Activated CD4-positive, alpha-beta memory T cell treated with anti-CD3 and anti-CD28 coated beads for 36 hours (primary cell): ENCODE data around the gene IGFBP6. TPM values are rescaled to one million over a fixed set of nuclear protein-coding genes. Genes with fewer than 3 reads are reported as not detected.

ENCODE experiments used
- CTCF ChIA-PET: fragments of 350-600 bp; sonication (Branson Sonifier 250); formaldehyde crosslinking; loops from one replicate; lab custom pipeline; 2021; ENCODE audit warnings: antibody characterized with exemption, inconsistent platforms; lab: Charles Lee
- POLR2A ChIA-PET: fragments of 350-600 bp; sonication (Branson Sonifier 250); formaldehyde crosslinking; loops from one replicate; lab custom pipeline; 2021; ENCODE audit warnings: antibody characterized with exemption; lab: Charles Lee
- DNase-seq: peaks from one replicate; pipeline ENCODE4 v3.0.0-alpha.2; 2020
- H3K27ac Mint-ChIP-seq: one replicate; pipeline ENCODE4 v1.8.0; 2021; ENCODE audit warnings: mixed read lengths
- H3K27me3 Mint-ChIP-seq: one replicate; pipeline ENCODE4 v1.8.0; 2021; ENCODE audit warnings: mixed read lengths
- H3K36me3 Mint-ChIP-seq: one replicate; pipeline ENCODE4 v1.8.0; 2021; ENCODE audit warnings: mixed read lengths
- H3K4me1 Mint-ChIP-seq: one replicate; pipeline ENCODE4 v1.8.0; 2021; ENCODE audit warnings: low read depth, mixed read lengths
- H3K4me3 Mint-ChIP-seq: one replicate; pipeline ENCODE4 v1.8.0; 2021; ENCODE audit warnings: mild to moderate bottlenecking, mixed read lengths
- H3K9me3 Mint-ChIP-seq: one replicate; pipeline ENCODE4 v1.8.0; 2021; ENCODE audit warnings: mixed read lengths
- intact Hi-C: fragments of 100-400 bp; cut with micrococcal nuclease; formaldehyde crosslinking; loops from one replicate; pipeline ENCODE4 v1.15.1; 2023
- total RNA-seq, 2 experiments: library from RNA; stranded (reverse); gene quantifications; one replicate each; pipeline ENCODE4 v1.2.3, GENCODE V29; 2021

The IGFBP6 gene
- total RNA-seq, 2 experiments from 2014 or later = 4.1 to 4.9 TPM

- H3K4me3 Mint-ChIP-seq = peak overlapping the region; percentile 95
- H3K9me3 Mint-ChIP-seq = no peaks in the 10 kb centered on the region
- no peaks in the 10 kb centered on the region for H3K27me3 Mint-ChIP-seq
- peaks cover 16% of the 10 kb centered on the region for H3K4me1 Mint-ChIP-seq
- no peaks in the 10 kb centered on the region for H3K36me3 Mint-ChIP-seq
- ChIA-PET CTCF (interaction anchor here (0.5 to 4.3 kb wide), 20 partner anchors 9 to 292 kb away, joined by 3 to 39 read pairs (median 4); partner anchors contain the start of genes SOAT2 and SPRYD3), POLR2A (interaction anchor here (1.3 to 2.0 kb wide), 4 partner anchors 10 to 50 kb away, joined by 4 to 5 read pairs (median 4); partner anchors contain the start of genes SOAT2 and SPRYD3)
- intact Hi-C loops = no loop called here
- H3K27ac Mint-ChIP-seq = peak overlapping the region; percentile 85
- peak; percentile 68 for DNase-seq
These were observed 44.0 kb upstream of the IGFBP6 start for GRCh38 chr12:53053218-53054111.

- intact Hi-C loops = no loop called here
- ChIA-PET CTCF (interaction anchor here (0.5 to 4.3 kb wide), 21 partner anchors 7 to 470 kb away, joined by 3 to 39 read pairs (median 4); partner anchors contain the start of genes SOAT2 and SPRYD3), POLR2A (interaction anchor here (1.3 to 2.0 kb wide), 5 partner anchors 9 to 49 kb away, joined by 3 to 5 read pairs (median 4); partner anchors contain the start of genes SOAT2 and SPRYD3)
- no peaks in the 10 kb centered on the region for H3K9me3 Mint-ChIP-seq
- H3K27me3 Mint-ChIP-seq = no peaks in the 10 kb centered on the region
- no peaks in the 10 kb centered on the region for H3K36me3 Mint-ChIP-seq
- DNase-seq = peak; percentile 95
- peaks cover 8% of the 10 kb centered on the region for H3K4me1 Mint-ChIP-seq
- H3K4me3 Mint-ChIP-seq = peak overlapping the region; percentile 95
- peak overlapping the region; percentile 85 for H3K27ac Mint-ChIP-seq
These were observed 43.2 kb upstream of the IGFBP6 start for GRCh38 chr12:53054112-53054878.

DNA sequence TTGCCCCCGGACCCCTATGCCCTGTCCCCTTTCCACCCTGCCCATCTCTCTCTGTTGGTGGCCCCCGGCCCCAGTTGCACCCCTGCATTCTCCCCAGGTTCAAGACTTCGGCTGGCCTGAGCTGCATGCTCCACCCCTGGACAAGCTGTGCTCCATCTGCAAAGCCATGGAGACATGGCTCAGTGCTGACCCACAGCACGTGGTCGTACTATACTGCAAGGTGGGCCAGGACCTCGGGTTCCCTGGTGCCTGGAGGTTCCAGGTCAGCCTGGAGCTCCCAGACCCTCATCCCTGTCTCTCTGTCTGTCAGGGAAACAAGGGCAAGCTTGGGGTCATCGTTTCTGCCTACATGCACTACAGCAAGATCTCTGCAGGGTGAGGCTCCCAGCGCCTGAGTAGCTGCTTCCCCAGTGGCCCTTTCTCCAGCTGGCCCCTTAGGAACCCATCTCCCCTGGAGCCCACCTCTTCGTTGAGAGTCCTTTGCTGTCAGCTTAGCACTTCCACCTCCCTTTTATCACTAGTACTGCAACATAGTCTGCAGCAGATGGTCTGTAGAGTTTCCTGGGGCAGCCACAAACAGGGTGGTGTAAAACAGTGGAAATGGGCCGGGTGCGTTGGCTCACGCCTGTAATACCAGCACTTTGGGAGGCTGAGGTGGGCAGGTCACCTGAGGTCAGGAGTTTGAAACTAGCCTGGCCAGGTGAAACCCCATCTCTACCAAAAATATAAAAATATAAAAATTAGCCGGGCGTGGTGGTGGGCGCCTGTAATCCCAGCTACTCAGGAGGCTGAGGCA is 41.8 kb upstream of the IGFBP6 start:
- no peak overlapping the region for H3K4me3 Mint-ChIP-seq
- intact Hi-C loops = no loop called here
- DNase-seq = no peak
- ChIA-PET POLR2A (interaction anchor here (1.5 kb wide), 1 partner anchor 8 kb away, joined by 3 read pairs; no protein-coding TSS in a partner anchor), CTCF (interaction anchor here (1.3 to 4.3 kb wide), 4 partner anchors 9 to 44 kb away, joined by 3 to 39 read pairs (median 16); no protein-coding TSS in a partner anchor)
- no peaks in the 10 kb centered on the region for H3K9me3 Mint-ChIP-seq
- H3K27me3 Mint-ChIP-seq = no peaks in the 10 kb centered on the region
- H3K27ac Mint-ChIP-seq = no peak overlapping the region
- H3K4me1 Mint-ChIP-seq = peaks cover 5% of the 10 kb centered on the region
- H3K36me3 Mint-ChIP-seq = no peaks in the 10 kb centered on the region

DNA sequence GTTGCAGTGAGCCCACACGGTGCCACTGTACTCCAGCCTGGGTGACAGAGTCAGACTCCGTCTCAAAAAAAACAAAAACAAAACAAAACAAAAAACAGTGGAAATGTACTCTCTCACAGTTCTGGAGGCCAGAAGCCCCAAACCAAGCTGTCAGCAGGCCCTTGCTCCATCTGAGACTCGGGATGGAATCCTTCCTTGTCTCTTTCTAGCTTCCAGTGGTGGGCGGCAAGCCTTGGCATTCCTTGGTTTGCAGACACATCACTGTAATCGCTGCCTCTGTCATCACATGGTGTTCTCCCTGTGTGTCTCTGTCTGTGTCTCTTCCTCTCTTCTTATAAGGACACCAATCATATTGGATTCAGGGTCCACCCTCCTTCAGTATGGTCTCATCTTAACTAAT is 41.2 kb upstream of the IGFBP6 start:
- POLR2A ChIA-PET = no interaction called here
- no peak for DNase-seq
- no peaks in the 10 kb centered on the region for H3K9me3 Mint-ChIP-seq
- no peaks in the 10 kb centered on the region for H3K27me3 Mint-ChIP-seq
- intact Hi-C loops = no loop called here
- H3K27ac Mint-ChIP-seq = no peak overlapping the region
- H3K4me1 Mint-ChIP-seq = peaks cover 5% of the 10 kb centered on the region
- H3K4me3 Mint-ChIP-seq = no peak overlapping the region
- CTCF ChIA-PET = interaction anchor here (1.3 to 4.3 kb wide), 3 partner anchors 9 to 18 kb away, joined by 3 to 39 read pairs (median 9); no protein-coding TSS in a partner anchor
- no peaks in the 10 kb centered on the region for H3K36me3 Mint-ChIP-seq

GRCh38 chr12:53056901-53057300 is 40.6 kb upstream of the IGFBP6 start:
- Mint-ChIP-seq H3K36me3 (no peaks in the 10 kb centered on the region), H3K27me3 (no peaks in the 10 kb centered on the region), H3K4me3 (no peak overlapping the region), H3K9me3 (no peaks in the 10 kb centered on the region), H3K4me1 (peaks cover 5% of the 10 kb centered on the region), H3K27ac (no peak overlapping the region)
- intact Hi-C loops = no loop called here
- DNase-seq = no peak
- ChIA-PET POLR2A (interaction anchor here (1.2 kb wide), 1 partner anchor 46 kb away, joined by 3 read pairs; the partner anchor contains the start of gene SOAT2), CTCF (interaction anchor here (1.7 to 2.2 kb wide), 2 partner anchors 9 to 10 kb away, joined by 9 to 13 read pairs; no protein-coding TSS in a partner anchor)

GRCh38 chr12:53057816-53058500 is 39.5 kb upstream of the IGFBP6 start:
- DNase-seq = no peak
- Mint-ChIP-seq H3K36me3 (no peaks in the 10 kb centered on the region), H3K27me3 (no peaks in the 10 kb centered on the region), H3K27ac (no peak overlapping the region), H3K4me3 (no peak overlapping the region), H3K9me3 (no peaks in the 10 kb centered on the region), H3K4me1 (peaks cover 5% of the 10 kb centered on the region)
- CTCF ChIA-PET = interaction anchor here (0.8 to 1.7 kb wide), 4 partner anchors 8 to 41 kb away, joined by 3 to 13 read pairs (median 5); partner anchors contain the start of gene IGFBP6
- intact Hi-C loops = no loop called here
- POLR2A ChIA-PET = interaction anchor here (1.2 kb wide), 1 partner anchor 45 kb away, joined by 3 read pairs; the partner anchor contains the start of gene SOAT2

GRCh38 chr12:53058674-53059433 is 38.6 kb upstream of the IGFBP6 start:
- H3K4me3 Mint-ChIP-seq = no peak overlapping the region
- ChIA-PET POLR2A (no interaction called here), CTCF (interaction anchor here (1.1 to 1.6 kb wide), 2 partner anchors 12 to 18 kb away, joined by 3 to 7 read pairs; no protein-coding TSS in a partner anchor)
- no peaks in the 10 kb centered on the region for H3K27me3 Mint-ChIP-seq
- no peak for DNase-seq
- H3K36me3 Mint-ChIP-seq = no peaks in the 10 kb centered on the region
- no peaks in the 10 kb centered on the region for H3K4me1 Mint-ChIP-seq
- H3K9me3 Mint-ChIP-seq = no peaks in the 10 kb centered on the region
- intact Hi-C loops = no loop called here
- no peak overlapping the region for H3K27ac Mint-ChIP-seq

GRCh38 chr12:53059434-53060063 is 37.9 kb upstream of the IGFBP6 start:
- ChIA-PET CTCF (interaction anchor here (0.8 to 1.1 kb wide), 2 partner anchors 12 to 18 kb away, joined by 3 read pairs; no protein-coding TSS in a partner anchor), POLR2A (interaction anchor here (1.1 kb wide), 1 partner anchor 8 kb away, joined by 3 read pairs; no protein-coding TSS in a partner anchor)
- Mint-ChIP-seq H3K4me3 (no peak overlapping the region), H3K4me1 (no peaks in the 10 kb centered on the region), H3K27ac (no peak overlapping the region), H3K36me3 (no peaks in the 10 kb centered on the region), H3K27me3 (no peaks in the 10 kb centered on the region), H3K9me3 (no peaks in the 10 kb centered on the region)
- intact Hi-C loops = no loop called here
- no peak for DNase-seq

- Mint-ChIP-seq H3K4me1 (no peaks in the 10 kb centered on the region), H3K27ac (no peak overlapping the region), H3K27me3 (no peaks in the 10 kb centered on the region), H3K36me3 (peaks cover 2% of the 10 kb centered on the region), H3K9me3 (no peaks in the 10 kb centered on the region), H3K4me3 (no peak overlapping the region)
- CTCF ChIA-PET = interaction anchor here (0.8 kb wide), 1 partner anchor 12 kb away, joined by 3 read pairs; no protein-coding TSS in a partner anchor
- POLR2A ChIA-PET = interaction anchor here (1.1 kb wide), 1 partner anchor 8 kb away, joined by 3 read pairs; no protein-coding TSS in a partner anchor
- intact Hi-C loops = no loop called here
- DNase-seq = no peak
These were observed 37.3 kb upstream of the IGFBP6 start for GRCh38 chr12:53060064-53060720.
